ENCODE results near the gene CLMP.

DNA sequence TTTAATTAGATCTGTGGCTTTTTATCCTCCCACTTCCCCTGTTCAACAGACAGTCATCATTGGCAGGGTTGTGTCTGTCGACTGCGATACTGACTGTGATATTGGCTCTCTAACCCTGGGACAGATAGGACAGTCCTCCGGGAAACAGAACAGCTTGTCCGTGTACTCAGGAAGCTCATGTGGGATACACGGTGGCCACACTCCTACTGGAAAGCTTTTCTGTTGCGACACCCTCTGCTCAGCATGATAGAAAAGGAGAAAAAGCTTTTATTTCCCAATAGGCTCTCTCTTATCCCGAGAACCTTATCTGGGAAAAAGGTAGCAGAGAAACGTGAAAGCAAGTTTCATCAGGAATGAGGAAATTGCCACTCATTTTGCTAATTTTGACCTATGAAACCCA lies 72.7 kb downstream of the CLMP start:
- TF ChIP-seq, protein P1, sequence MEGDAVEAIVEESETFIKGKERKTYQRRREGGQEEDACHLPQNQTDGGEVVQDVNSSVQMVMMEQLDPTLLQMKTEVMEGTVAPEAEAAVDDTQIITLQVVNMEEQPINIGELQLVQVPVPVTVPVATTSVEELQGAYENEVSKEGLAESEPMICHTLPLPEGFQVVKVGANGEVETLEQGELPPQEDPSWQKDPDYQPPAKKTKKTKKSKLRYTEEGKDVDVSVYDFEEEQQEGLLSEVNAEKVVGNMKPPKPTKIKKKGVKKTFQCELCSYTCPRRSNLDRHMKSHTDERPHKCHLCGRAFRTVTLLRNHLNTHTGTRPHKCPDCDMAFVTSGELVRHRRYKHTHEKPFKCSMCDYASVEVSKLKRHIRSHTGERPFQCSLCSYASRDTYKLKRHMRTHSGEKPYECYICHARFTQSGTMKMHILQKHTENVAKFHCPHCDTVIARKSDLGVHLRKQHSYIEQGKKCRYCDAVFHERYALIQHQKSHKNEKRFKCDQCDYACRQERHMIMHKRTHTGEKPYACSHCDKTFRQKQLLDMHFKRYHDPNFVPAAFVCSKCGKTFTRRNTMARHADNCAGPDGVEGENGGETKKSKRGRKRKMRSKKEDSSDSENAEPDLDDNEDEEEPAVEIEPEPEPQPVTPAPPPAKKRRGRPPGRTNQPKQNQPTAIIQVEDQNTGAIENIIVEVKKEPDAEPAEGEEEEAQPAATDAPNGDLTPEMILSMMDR (IDR thresholded peaks at IDR 0.05; ENCODE audit: low read depth, low read length, missing input control): no peak
- no peak for TF ChIP-seq RXRA (IDR thresholded peaks at IDR 0.05)
- no peak for TF ChIP-seq YY1 (IDR thresholded peaks at IDR 0.05)
- TF ChIP-seq, protein P2, sequence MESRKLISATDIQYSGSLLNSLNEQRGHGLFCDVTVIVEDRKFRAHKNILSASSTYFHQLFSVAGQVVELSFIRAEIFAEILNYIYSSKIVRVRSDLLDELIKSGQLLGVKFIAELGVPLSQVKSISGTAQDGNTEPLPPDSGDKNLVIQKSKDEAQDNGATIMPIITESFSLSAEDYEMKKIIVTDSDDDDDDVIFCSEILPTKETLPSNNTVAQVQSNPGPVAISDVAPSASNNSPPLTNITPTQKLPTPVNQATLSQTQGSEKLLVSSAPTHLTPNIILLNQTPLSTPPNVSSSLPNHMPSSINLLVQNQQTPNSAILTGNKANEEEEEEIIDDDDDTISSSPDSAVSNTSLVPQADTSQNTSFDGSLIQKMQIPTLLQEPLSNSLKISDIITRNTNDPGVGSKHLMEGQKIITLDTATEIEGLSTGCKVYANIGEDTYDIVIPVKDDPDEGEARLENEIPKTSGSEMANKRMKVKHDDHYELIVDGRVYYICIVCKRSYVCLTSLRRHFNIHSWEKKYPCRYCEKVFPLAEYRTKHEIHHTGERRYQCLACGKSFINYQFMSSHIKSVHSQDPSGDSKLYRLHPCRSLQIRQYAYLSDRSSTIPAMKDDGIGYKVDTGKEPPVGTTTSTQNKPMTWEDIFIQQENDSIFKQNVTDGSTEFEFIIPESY (IDR thresholded peaks at IDR 0.05): no peak
- TF ChIP-seq, protein P3, sequence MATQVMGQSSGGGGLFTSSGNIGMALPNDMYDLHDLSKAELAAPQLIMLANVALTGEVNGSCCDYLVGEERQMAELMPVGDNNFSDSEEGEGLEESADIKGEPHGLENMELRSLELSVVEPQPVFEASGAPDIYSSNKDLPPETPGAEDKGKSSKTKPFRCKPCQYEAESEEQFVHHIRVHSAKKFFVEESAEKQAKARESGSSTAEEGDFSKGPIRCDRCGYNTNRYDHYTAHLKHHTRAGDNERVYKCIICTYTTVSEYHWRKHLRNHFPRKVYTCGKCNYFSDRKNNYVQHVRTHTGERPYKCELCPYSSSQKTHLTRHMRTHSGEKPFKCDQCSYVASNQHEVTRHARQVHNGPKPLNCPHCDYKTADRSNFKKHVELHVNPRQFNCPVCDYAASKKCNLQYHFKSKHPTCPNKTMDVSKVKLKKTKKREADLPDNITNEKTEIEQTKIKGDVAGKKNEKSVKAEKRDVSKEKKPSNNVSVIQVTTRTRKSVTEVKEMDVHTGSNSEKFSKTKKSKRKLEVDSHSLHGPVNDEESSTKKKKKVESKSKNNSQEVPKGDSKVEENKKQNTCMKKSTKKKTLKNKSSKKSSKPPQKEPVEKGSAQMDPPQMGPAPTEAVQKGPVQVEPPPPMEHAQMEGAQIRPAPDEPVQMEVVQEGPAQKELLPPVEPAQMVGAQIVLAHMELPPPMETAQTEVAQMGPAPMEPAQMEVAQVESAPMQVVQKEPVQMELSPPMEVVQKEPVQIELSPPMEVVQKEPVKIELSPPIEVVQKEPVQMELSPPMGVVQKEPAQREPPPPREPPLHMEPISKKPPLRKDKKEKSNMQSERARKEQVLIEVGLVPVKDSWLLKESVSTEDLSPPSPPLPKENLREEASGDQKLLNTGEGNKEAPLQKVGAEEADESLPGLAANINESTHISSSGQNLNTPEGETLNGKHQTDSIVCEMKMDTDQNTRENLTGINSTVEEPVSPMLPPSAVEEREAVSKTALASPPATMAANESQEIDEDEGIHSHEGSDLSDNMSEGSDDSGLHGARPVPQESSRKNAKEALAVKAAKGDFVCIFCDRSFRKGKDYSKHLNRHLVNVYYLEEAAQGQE (IDR thresholded peaks at IDR 0.05): no peak
- TF ChIP-seq, protein P4, sequence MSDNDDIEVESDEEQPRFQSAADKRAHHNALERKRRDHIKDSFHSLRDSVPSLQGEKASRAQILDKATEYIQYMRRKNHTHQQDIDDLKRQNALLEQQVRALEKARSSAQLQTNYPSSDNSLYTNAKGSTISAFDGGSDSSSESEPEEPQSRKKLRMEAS (IDR thresholded peaks at IDR 0.05): no peak
- TF ChIP-seq RAD21 (IDR thresholded peaks at IDR 0.05): no peak
- TF ChIP-seq GABPA (IDR thresholded peaks at IDR 0.05 in 1 of 2, conservative IDR thresholded peaks at IDR 0.05 in 1 of 2): no peak
